Upper lobe of left lung (tissue), 4 donors: ENCODE data around the gene CLTA.

Experiments used
- POLR2A ChIP-seq, 4 donors: fragments of 450-650 bp; IDR thresholded peaks; one replicate each; pipeline ENCODE4 v1.5.1; 2016 to 2017; ENCODE audit warnings: antibody characterized with exemption in 4 of 4, mild to moderate bottlenecking in 2 of 4
- TF ChIP-seq, protein P1 (sequence below), 6 experiments: fragments of 450-650 bp in 4 of 6; fragments of 200-600 bp in 2 of 6; sonication (generic) in 2 of 6; IDR thresholded peaks; one replicate each; pipeline ENCODE4 v1.5.1; 2016 to 2019; ENCODE audit warnings: antibody characterized with exemption in 6 of 6

- no peak for TF ChIP-seq POLR2A (IDR thresholded peaks at IDR 0.05)
- TF ChIP-seq, protein P1, sequence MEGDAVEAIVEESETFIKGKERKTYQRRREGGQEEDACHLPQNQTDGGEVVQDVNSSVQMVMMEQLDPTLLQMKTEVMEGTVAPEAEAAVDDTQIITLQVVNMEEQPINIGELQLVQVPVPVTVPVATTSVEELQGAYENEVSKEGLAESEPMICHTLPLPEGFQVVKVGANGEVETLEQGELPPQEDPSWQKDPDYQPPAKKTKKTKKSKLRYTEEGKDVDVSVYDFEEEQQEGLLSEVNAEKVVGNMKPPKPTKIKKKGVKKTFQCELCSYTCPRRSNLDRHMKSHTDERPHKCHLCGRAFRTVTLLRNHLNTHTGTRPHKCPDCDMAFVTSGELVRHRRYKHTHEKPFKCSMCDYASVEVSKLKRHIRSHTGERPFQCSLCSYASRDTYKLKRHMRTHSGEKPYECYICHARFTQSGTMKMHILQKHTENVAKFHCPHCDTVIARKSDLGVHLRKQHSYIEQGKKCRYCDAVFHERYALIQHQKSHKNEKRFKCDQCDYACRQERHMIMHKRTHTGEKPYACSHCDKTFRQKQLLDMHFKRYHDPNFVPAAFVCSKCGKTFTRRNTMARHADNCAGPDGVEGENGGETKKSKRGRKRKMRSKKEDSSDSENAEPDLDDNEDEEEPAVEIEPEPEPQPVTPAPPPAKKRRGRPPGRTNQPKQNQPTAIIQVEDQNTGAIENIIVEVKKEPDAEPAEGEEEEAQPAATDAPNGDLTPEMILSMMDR (IDR thresholded peaks at IDR 0.05): no peak
Observed at GRCh38 chr9:36152741-36153438, 37.8 kb upstream of the CLTA start.
